NCI-H345 (cell line): Measurements from ENCODE around the gene CACNA2D1.
"Not testable (repeated sequence)": the region's sequence is repeated elsewhere in the genome, so short reads cannot be mapped to it uniquely, and the experiment has no call there.

Experiments used
- DNase-seq: peaks from one replicate; lab custom pipeline; 2025; lab: John Stamatoyannopoulos, UW

Gene CACNA2D1

GRCh38 chr7:82172017-82172416 lies 271.6 kb downstream of the CACNA2D1 start:
- DNase-seq = no peak

- DNase-seq = peak; percentile 89
These were observed 275.8 kb downstream of the CACNA2D1 start for GRCh38 chr7:82167558-82168314.

DNA sequence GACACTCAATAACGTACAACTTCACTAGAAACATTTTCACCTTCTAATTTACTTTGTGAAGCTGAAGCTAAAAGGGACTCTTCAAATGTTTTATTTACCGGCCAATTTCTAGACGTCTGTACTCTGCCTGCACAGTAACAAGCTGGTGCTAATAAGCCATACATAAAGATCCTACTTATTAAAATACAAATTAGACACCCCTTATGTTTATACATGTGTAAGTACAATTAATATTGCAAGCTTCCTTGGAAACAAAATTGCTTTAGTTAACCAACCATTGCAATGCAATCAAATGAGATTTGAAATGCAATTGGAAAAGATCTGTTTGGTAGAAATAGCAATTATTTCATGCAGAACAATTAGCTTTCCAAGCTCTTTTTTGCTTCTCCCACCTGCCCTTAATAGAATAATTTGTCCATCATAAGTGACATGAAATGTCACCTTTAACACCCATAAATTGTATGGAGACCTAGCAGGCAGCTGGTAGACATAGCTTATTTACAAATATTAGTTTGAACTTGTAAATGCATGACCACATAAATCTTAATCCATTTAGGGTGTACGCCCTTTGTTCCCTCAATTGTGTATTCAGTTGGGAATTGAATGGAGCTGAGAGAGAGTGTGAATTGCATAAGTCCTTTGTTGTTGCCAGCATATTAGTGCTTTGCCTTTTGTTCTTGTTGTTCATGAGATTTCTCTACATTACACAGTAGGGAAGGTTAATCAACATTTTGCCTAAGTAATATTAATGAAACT lies 277.1 kb downstream of the CACNA2D1 start:
- peak; percentile 79 for DNase-seq

GRCh38 chr7:82164813-82165212 lies 278.8 kb downstream of the CACNA2D1 start:
- DNase-seq = peak; percentile 68

- no peak for DNase-seq
These were observed 279.2 kb downstream of the CACNA2D1 start for GRCh38 chr7:82164410-82164809.

DNA sequence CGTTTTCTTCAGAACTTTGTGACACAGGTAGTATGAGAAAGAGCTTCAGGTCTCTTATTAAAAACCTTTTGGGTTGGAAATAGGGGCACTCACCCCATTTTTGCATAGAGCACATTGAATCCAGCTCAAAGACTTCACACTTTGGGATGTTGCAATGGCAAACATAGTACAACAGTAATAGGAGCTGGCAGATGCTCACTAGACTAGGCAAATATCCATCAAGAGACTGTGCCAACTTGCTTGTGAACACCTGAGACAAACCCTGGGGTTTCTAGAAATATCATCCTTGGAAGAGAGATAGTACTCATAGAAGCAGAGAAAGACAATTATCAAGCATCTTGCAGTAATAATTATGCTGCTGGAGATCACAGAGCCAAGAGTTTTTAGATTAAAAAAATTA lies 280.0 kb downstream of the CACNA2D1 start:
- DNase-seq = peak; percentile 39

- no peak for DNase-seq
These were observed 281.3 kb downstream of the CACNA2D1 start for GRCh38 chr7:82162289-82162688.

- no peak for DNase-seq
These were observed 285.2 kb downstream of the CACNA2D1 start for GRCh38 chr7:82158327-82158726.

DNA sequence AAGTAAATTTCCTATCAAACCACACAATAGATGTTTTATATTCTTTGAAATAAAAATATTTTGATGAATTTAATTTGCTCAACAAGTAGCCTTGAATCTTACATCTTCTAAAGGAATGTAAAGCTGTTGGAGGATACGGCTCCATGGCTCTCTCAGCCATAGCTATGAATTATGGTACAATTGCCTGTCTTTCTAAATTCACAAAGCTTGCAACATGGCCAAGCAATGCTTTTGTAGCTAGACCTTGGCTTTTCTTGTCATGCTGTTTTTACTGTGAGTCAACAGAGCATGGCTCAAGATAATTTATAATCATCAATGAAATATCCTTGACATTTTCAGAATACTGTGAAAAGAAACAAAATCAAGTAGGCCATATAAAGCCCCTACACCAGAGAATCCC lies 286.7 kb downstream of the CACNA2D1 start:
- no peak for DNase-seq

- peak; percentile 90 for DNase-seq
These were observed 287.4 kb downstream of the CACNA2D1 start for GRCh38 chr7:82156168-82156567.

GRCh38 chr7:82154728-82155127 lies 288.8 kb downstream of the CACNA2D1 start:
- DNase-seq = no peak

DNA sequence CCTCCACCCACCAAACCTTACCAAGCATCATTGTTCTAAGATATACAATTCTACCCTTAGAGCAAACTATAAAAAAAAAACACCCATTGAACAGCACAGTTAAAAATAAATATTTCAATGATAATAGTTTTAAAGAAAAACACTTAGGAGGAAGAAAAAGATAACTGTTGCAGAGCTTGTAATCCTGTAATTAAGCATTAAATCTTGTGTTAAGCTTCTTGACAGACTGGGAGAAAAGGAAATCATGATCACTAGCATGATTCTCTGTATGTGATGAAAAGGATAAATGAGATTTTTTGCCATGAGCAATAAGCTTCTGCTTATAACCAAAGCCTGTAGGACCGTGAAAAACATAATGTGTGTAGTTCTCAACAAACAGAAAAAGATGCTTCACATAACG lies 289.8 kb downstream of the CACNA2D1 start:
- DNase-seq = no peak

DNA sequence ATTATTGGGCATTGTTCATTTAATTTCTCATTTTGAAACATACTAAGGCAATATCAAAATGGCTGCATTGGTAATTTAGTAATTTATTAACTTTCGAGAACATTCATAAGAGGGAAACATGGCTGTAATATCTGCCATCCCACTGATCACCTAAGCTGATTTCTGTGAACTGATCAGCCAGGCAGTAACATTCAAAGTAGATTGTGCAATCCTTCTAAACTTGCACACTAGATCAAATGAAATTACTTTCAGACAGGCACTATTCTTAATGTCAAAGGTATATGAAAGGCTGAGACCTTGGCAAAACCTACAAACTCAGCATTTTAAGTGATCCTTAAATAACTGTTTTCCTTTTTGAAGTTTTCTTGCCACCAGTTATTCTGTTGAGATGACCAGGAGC lies 290.7 kb downstream of the CACNA2D1 start:
- no peak for DNase-seq

- no peak for DNase-seq
These were observed 297.1 kb downstream of the CACNA2D1 start for GRCh38 chr7:82146491-82146890.

DNA sequence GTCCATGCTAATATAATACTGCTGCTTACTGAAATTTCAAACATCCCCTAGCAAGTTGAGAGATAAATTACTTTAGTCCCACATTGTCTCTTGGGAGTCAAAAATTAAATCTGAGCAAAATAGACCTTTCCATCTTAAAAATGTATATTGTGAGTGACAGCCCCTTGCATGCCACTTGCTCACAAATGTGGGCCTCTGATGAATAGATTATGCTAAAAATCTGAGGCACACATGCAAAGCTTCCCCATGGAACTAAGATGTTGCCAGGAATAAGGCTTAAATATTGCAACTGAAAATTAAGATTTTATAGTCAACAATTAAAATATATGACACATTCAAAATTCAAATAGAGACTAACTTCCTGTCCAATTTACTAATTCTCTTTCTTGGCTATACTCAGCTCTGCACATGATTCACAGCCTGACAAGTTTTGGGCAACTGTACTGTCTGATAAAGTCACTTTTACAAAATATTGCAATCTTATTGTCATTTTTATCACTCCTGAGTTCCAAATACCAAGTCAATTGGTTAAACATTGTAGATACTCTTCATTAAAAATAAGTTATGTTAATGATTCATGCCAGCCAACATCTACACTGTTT lies 301.2 kb downstream of the CACNA2D1 start:
- DNase-seq = no peak

- DNase-seq = no peak
These were observed 302.1 kb downstream of the CACNA2D1 start for GRCh38 chr7:82141427-82141826.

DNA sequence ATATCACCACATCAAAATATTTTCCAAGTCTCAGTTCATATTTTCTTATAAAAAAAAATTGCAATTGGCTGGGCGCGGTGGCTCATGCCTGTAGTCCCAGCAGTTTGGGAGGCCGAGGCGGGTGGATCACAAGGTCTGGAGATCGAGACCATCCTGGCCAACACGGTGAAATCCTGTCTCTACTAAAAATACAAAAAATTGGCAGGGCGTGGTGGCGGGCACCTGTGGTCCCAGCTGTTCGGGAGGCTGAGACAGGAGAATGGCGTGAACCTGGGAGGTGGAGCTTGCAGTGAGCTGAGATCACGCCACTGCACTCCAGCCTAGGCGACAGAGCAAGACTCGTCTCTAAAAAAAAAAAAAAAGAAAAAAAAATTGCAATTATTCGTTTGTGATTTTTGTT lies 303.0 kb downstream of the CACNA2D1 start:
- DNase-seq = not testable (repeated sequence)

DNA sequence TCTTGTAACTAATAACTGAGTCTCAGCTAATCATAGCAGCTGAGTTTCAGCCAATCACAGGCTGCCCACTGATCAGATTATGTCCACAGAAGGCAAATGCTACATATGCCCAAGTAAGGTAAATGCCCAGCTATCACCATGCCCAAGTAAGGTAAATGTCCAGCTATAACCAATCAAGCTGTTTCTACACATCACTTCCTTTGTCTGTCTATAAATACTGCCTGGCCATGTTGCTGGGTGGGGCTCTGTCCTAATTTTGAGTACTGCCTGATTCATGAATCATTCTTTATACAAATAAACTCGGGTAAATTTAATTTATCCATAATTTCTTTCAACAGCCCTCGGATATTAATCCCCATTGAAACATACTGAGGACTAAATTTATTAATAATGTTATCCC lies 312.4 kb downstream of the CACNA2D1 start:
- no peak for DNase-seq

DNA sequence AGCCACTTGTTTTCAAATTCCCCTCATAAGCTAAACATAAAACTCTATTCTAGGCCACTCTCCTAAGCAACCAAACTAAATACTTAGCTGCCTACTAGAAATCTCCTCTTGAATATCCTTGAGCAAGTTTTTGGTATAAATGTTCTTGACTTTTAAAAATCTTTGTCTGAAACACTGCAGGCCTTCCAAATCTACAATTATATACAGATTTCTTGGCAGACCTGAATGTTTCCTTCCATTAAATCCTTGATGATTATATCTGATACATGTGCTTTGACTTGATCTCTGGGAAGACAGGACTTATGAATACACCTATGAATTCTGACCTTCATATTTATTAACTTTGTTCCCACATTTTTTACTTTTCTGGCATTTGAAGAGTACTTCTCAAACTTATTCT lies 314.5 kb downstream of the CACNA2D1 start:
- DNase-seq = no peak

DNA sequence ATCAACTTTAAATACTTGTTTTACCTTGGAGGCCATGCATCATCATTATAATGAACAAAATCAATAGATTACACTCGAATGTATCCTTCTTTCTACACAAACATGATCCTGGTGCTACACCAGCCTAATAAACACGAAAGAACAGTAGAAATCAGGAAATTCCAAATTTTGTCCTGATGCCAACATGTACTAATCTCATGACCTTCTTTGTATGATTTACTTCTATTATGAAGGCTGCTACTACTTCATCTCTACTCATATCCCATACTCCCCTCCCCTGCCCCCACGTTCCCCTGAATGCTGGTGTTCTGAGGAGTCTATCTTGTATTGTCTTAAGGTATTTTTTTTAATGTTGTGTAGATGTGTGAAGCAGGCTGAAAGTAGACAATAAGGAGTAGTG lies 315.0 kb downstream of the CACNA2D1 start:
- DNase-seq = no peak

DNA sequence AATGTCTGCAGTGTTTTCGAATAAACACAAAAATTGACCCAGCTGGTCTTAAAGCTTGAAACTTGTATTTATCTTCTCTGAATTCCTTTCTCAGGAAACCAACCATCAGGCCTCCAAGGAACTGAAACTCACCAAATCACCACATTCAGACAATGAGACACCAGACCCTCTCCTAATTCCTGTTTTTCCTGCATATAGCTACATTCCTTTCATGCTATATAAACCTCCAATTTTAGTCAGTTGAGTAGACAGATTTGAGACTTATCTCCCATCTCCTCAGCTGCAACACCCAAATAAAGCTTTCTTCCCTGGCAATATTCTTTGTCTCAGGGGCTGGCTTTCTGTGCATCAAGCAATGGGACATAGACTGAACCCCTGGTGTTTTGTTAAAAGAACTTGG lies 317.0 kb downstream of the CACNA2D1 start:
- no peak for DNase-seq

DNA sequence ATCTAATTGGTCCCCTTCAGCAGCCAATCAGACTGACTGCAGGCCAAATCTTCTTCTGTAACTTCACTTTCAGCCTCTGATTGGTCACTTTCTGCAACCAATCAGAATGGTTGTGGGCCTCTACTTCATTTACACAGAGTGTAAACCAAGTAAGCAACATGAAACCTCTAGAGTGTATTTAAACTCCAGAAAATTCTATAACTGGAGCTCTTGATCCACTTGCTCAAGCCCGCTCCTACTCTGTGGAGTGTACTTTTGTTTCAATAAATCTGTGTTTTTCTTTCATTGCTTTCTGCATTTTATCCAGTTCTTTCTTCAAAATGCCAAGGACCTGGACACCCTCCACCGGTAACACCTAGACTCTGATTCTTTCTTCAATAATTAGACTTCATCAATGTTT lies 319.1 kb downstream of the CACNA2D1 start:
- DNase-seq = no peak

- DNase-seq = peak; percentile 37
These were observed 321.3 kb downstream of the CACNA2D1 start for GRCh38 chr7:82122275-82122674.
